Measurements from ENCODE around the gene SYAP1.

GRCh38 chrX:16695079-16695676, 24.2 kb upstream of the SYAP1 start:
- peak; percentile 76 for TF ChIP-seq CTCF (IDR thresholded peaks at IDR 0.05; ENCODE audit: poor library complexity, severe bottlenecking)
- no peak for TF ChIP-seq EZH2 (IDR thresholded peaks at IDR 0.05; ENCODE audit: borderline replicate concordance, insufficient read depth, low read length, poor library complexity, severe bottlenecking)
- TF ChIP-seq POLR2AphosphoS5 (IDR thresholded peaks at IDR 0.05): no peak
- no peak for TF ChIP-seq EP300 (conservative IDR thresholded peaks at IDR 0.05; ENCODE audit: poor library complexity, severe bottlenecking)
- TF ChIP-seq REST (IDR thresholded peaks at IDR 0.05; ENCODE audit: borderline replicate concordance): no peak
